HPDE6-E6E7 (cell line): ENCODE results near the gene RTP2.

ENCODE experiments used
- DNase-seq: peaks from one replicate; pipeline ENCODE4 v3.0.0; 2011; ENCODE audit warnings: missing footprints; ENCODE audit errors: extremely low spot score

The RTP2 gene

GRCh38 chr3:187702507-187703033, at the start of gene RTP2:
Gene RTP2, minus strand, starts transcription at chr3:187702557. Its CDS starts 429 bp downstream, at chr3:187702128.
- DNase-seq, result no peak

GRCh38 chr3:187750513-187751123, 48.3 kb upstream of the RTP2 start:
- no peak for DNase-seq

GRCh38 chr3:187750006-187750512, 47.7 kb upstream of the RTP2 start:
- no peak for DNase-seq

GRCh38 chr3:187748050-187748481, 45.7 kb upstream of the RTP2 start:
- DNase-seq, result no peak

GRCh38 chr3:187747506-187747905, 45.1 kb upstream of the RTP2 start:
- no peak for DNase-seq

GRCh38 chr3:187746442-187747281, 44.3 kb upstream of the RTP2 start:
- DNase-seq, result no peak

- DNase-seq, result no peak
These were observed 43.7 kb upstream of the RTP2 start for GRCh38 chr3:187746059-187746441.

GRCh38 chr3:187745201-187746058, 43.1 kb upstream of the RTP2 start, which contains the start of gene BCL6:
Gene BCL6, minus strand, starts transcription at chr3:187745468. Its CDS starts 11,775 bp downstream, at chr3:187733693.
- peak; percentile 82 for DNase-seq

GRCh38 chr3:187744169-187745151, 42.1 kb upstream of the RTP2 start:
- DNase-seq, result no peak

- no peak for DNase-seq
These were observed 41.1 kb upstream of the RTP2 start for GRCh38 chr3:187743195-187744141.

GRCh38 chr3:187742351-187743171, 40.2 kb upstream of the RTP2 start:
- no peak for DNase-seq

- no peak for DNase-seq
These were observed 39.3 kb upstream of the RTP2 start for GRCh38 chr3:187741403-187742350.

- no peak for DNase-seq
These were observed 38.4 kb upstream of the RTP2 start for GRCh38 chr3:187740421-187741399.

- DNase-seq, result peak; percentile 45
These were observed 37.4 kb upstream of the RTP2 start for GRCh38 chr3:187739561-187740332.

GRCh38 chr3:187739094-187739560, 36.8 kb upstream of the RTP2 start:
- no peak for DNase-seq
